Cardiac muscle cell (in vitro differentiated cells and primary cell): ENCODE data around the gene MTCP1. TPM values are rescaled to one million over a fixed set of nuclear protein-coding genes. Genes with fewer than 3 reads are reported as not detected.

Experiments used
- DNase-seq, 2 donors: peaks; one replicate each; pipeline versions ENCODE4 v3.0.0 to v3.0.0-alpha.2; 2010 to 2017; ENCODE audit warnings: low read depth in 1 of 2, low spot score in 1 of 2
- H3K27ac ChIP-seq: fragments of 200-600 bp; sonication (generic); 2 replicates; pipeline ENCODE4 v1.5.1; 2016
- H3K27me3 ChIP-seq: fragments of 200-600 bp; sonication (generic); 2 replicates; pipeline ENCODE4 v1.6.0; 2016; ENCODE audit warnings: control low read depth
- H3K36me3 ChIP-seq: fragments of 200-600 bp; sonication (generic); 2 replicates; pipeline ENCODE4 v1.5.1; 2016; ENCODE audit warnings: control low read depth
- H3K4me1 ChIP-seq: fragments of 200-600 bp; sonication (generic); 2 replicates; pipeline ENCODE4 v1.8.1; 2017; ENCODE audit warnings: low read depth, mild to moderate bottlenecking, mixed run types
- H3K4me3 ChIP-seq: fragments of 200-600 bp; sonication (generic); 2 replicates; pipeline ENCODE4 v1.5.1; 2016; ENCODE audit warnings: mild to moderate bottlenecking
- H3K9me3 ChIP-seq: fragments of 200-600 bp; sonication (generic); 2 replicates; pipeline ENCODE4 v1.5.1; 2017; ENCODE audit warnings: low read depth, mild to moderate bottlenecking, control low read depth
- CTCF ChIP-seq: IDR thresholded peaks from 2 replicates; pipeline ENCODE4 v1.5.1; 2012; ENCODE audit warnings: low read depth, mild to moderate bottlenecking, low read length
- polyA plus RNA-seq: library from polyadenylated mRNA; unstranded; fragments of >200 nt; fragmentation: Nextera tagmentation; extraction: Ambion mirVana; gene quantifications from 2 replicates; pipeline ENCODE4 v1.2.1, GENCODE V29; 2016
- total RNA-seq: library from RNA; depleted of rRNA; stranded (reverse); fragments of >200 nt; gene quantifications from 2 replicates; pipeline ENCODE4 v1.2.3, GENCODE V29; 2016

The MTCP1 gene
- total and polyA plus RNA-seq, 2 experiments from 2014 or later = 1.7 to 42.2 TPM

- no peak for TF ChIP-seq CTCF
- no peaks in the 10 kb centered on the region for H3K4me1 ChIP-seq
- no peaks in the 10 kb centered on the region for H3K9me3 ChIP-seq
- H3K4me3 ChIP-seq = peak overlapping the region; percentile 37
- no peaks in the 10 kb centered on the region for H3K27me3 ChIP-seq
- H3K36me3 ChIP-seq = no peaks in the 10 kb centered on the region
- H3K27ac ChIP-seq = peak overlapping the region; percentile 63
- DNase-seq = no peak
Observed at GRCh38 chrX:155070663-155070974, 317 bp downstream of the MTCP1 start.

- no peaks in the 10 kb centered on the region for H3K9me3 ChIP-seq
- no peaks in the 10 kb centered on the region for H3K36me3 ChIP-seq
- H3K4me3 ChIP-seq = peak overlapping the region; percentile 37
- no peak for TF ChIP-seq CTCF
- H3K27me3 ChIP-seq = no peaks in the 10 kb centered on the region
- no peak for DNase-seq
- H3K4me1 ChIP-seq = no peaks in the 10 kb centered on the region
- no peak overlapping the region for H3K27ac ChIP-seq
Observed at GRCh38 chrX:155070038-155070437, 898 bp downstream of the MTCP1 start.

GRCh38 chrX:155069414-155069813 is 1.5 kb downstream of the MTCP1 start:
- H3K4me3 ChIP-seq = peak overlapping the region; percentile 37
- no peaks in the 10 kb centered on the region for H3K9me3 ChIP-seq
- no peak for TF ChIP-seq CTCF
- no peak overlapping the region for H3K27ac ChIP-seq
- H3K4me1 ChIP-seq = no peaks in the 10 kb centered on the region
- no peak for DNase-seq
- H3K36me3 ChIP-seq = no peaks in the 10 kb centered on the region
- H3K27me3 ChIP-seq = no peaks in the 10 kb centered on the region

- DNase-seq = peak in 1 of 2 donors; percentile 35
- H3K9me3 ChIP-seq = no peaks in the 10 kb centered on the region
- H3K27ac ChIP-seq = no peak overlapping the region
- H3K27me3 ChIP-seq = no peaks in the 10 kb centered on the region
- no peak for TF ChIP-seq CTCF
- H3K36me3 ChIP-seq = no peaks in the 10 kb centered on the region
- H3K4me1 ChIP-seq = no peaks in the 10 kb centered on the region
- H3K4me3 ChIP-seq = no peak overlapping the region
Observed at GRCh38 chrX:155068165-155068564, 2.8 kb downstream of the MTCP1 start.

- Histone ChIP-seq H3K4me3 (no peak overlapping the region), H3K27me3 (no peaks in the 10 kb centered on the region), H3K9me3 (no peaks in the 10 kb centered on the region), H3K36me3 (peaks cover under 1% of the 10 kb centered on the region), H3K27ac (no peak overlapping the region), H3K4me1 (no peaks in the 10 kb centered on the region)
- DNase-seq = peak in 1 of 2 donors; percentile 72
- TF ChIP-seq CTCF = no peak
Observed at GRCh38 chrX:155065035-155065734, 5.8 kb downstream of the MTCP1 start.

- Histone ChIP-seq H3K4me1 (no peaks in the 10 kb centered on the region), H3K9me3 (no peaks in the 10 kb centered on the region), H3K4me3 (no peak overlapping the region), H3K27me3 (no peaks in the 10 kb centered on the region), H3K27ac (no peak overlapping the region), H3K36me3 (peaks cover 3% of the 10 kb centered on the region)
- no peak for TF ChIP-seq CTCF
- no peak for DNase-seq
Observed at GRCh38 chrX:155061760-155062159, 9.2 kb downstream of the MTCP1 start.
